ENCODE data around the gene MOV10L1. TPM values are rescaled to one million over a fixed set of nuclear protein-coding genes. Genes with fewer than 3 reads are reported as not detected.

Gene MOV10L1
- total RNA-seq, 2 experiments from 2014 or later: not detected

GRCh38 chr22:50118557-50119168, 28.9 kb downstream of the MOV10L1 start:
- CTCF ChIA-PET: no interaction called here

GRCh38 chr22:50119169-50119767, 29.5 kb downstream of the MOV10L1 start:
- no peaks in the 10 kb centered on the region for H3K4me1 ChIP-seq (ENCODE audit: insufficient read depth, low read length)
- POLR2A ChIA-PET: no interaction called here
- peaks cover 6 to 20% of the 10 kb centered on the region in 2 experiments for H3K9me3 ChIP-seq (ENCODE audit: control insufficient read depth in 1 of 2, insufficient read depth in 1 of 2, low read length in 2 of 2)
- peaks cover 27% of the 10 kb centered on the region for H3K27me3 Mint-ChIP-seq
- H3K4me3 Mint-ChIP-seq: no peak overlapping the region
- H3K27ac Mint-ChIP-seq: no peak overlapping the region
- CTCF ChIA-PET: no interaction called here
- no peak for ATAC-seq (ENCODE audit: poor library complexity)
- DNase-seq: no peak
- no peak overlapping the region for H3K27ac ChIP-seq (ENCODE audit: low read depth in 1 of 2, low read length in 2 of 2)
- H3K36me3 ChIP-seq (ENCODE audit: insufficient read depth, low read length): no peaks in the 10 kb centered on the region
- intact Hi-C loops (cut with DNase I, micrococcal nuclease): no loop called here
- no peaks in the 10 kb centered on the region for H3K4me1 Mint-ChIP-seq (ENCODE audit: low read depth)
- H3K27me3 ChIP-seq (ENCODE audit: control insufficient read depth in 1 of 2, insufficient read depth in 2 of 2, low read length in 2 of 2): peaks cover 3 to 7% of the 10 kb centered on the region in 2 experiments
- no peak overlapping the region for H3K4me3 ChIP-seq (ENCODE audit: low read length)
- TF ChIP-seq CTCF (IDR thresholded peaks at IDR 0.05): no peak
- peaks cover 6% of the 10 kb centered on the region for H3K9me3 Mint-ChIP-seq
- no peaks in the 10 kb centered on the region for H3K36me3 Mint-ChIP-seq (ENCODE audit: low read depth)

More at GRCh38 chr22:50118557-50119168, 28.9 kb downstream of the MOV10L1 start:
- intact Hi-C loops (cut with DNase I, micrococcal nuclease): no loop called here
- ATAC-seq (ENCODE audit: poor library complexity): no peak
- no peak overlapping the region for H3K4me3 Mint-ChIP-seq
- POLR2A ChIA-PET: no interaction called here
- H3K4me1 Mint-ChIP-seq (ENCODE audit: low read depth): no peaks in the 10 kb centered on the region
- no peak for TF ChIP-seq CTCF (IDR thresholded peaks at IDR 0.05)
- H3K4me3 ChIP-seq (ENCODE audit: low read length): no peak overlapping the region
- H3K9me3 Mint-ChIP-seq: peaks cover 2% of the 10 kb centered on the region
- no peak overlapping the region for H3K27ac Mint-ChIP-seq
- H3K4me1 ChIP-seq (ENCODE audit: insufficient read depth, low read length): no peaks in the 10 kb centered on the region
- no peak for DNase-seq
- peaks cover 3 to 7% of the 10 kb centered on the region in 2 experiments for H3K27me3 ChIP-seq (ENCODE audit: control insufficient read depth in 1 of 2, insufficient read depth in 2 of 2, low read length in 2 of 2)
- no peaks in the 10 kb centered on the region for H3K36me3 Mint-ChIP-seq (ENCODE audit: low read depth)
- peaks cover 25% of the 10 kb centered on the region for H3K27me3 Mint-ChIP-seq
- no peak overlapping the region for H3K27ac ChIP-seq (ENCODE audit: low read depth in 1 of 2, low read length in 2 of 2)
- H3K36me3 ChIP-seq (ENCODE audit: insufficient read depth, low read length): no peaks in the 10 kb centered on the region
- peaks cover 6 to 20% of the 10 kb centered on the region in 2 experiments for H3K9me3 ChIP-seq (ENCODE audit: control insufficient read depth in 1 of 2, insufficient read depth in 1 of 2, low read length in 2 of 2)

GRCh38 chr22:50119768-50120251, 30.0 kb downstream of the MOV10L1 start:
- Histone ChIP-seq H3K4me3 (ENCODE audit: low read length) (no peak overlapping the region), H3K4me1 (ENCODE audit: insufficient read depth, low read length) (no peaks in the 10 kb centered on the region), H3K27me3 (ENCODE audit: control insufficient read depth in 1 of 2, insufficient read depth in 2 of 2, low read length in 2 of 2) (peaks cover 1 to 5% of the 10 kb centered on the region in 2 experiments), H3K36me3 (ENCODE audit: insufficient read depth, low read length) (no peaks in the 10 kb centered on the region), H3K9me3 (ENCODE audit: control insufficient read depth in 1 of 2, insufficient read depth in 1 of 2, low read length in 2 of 2) (peaks cover 10 to 25% of the 10 kb centered on the region in 2 experiments), H3K27ac (ENCODE audit: low read depth in 1 of 2, low read length in 2 of 2) (no peak overlapping the region)
- Mint-ChIP-seq H3K36me3 (ENCODE audit: low read depth) (no peaks in the 10 kb centered on the region), H3K4me1 (ENCODE audit: low read depth) (no peaks in the 10 kb centered on the region), H3K27ac (no peak overlapping the region), H3K4me3 (no peak overlapping the region), H3K27me3 (peaks cover 24% of the 10 kb centered on the region), H3K9me3 (peaks cover 7% of the 10 kb centered on the region)
- DNase-seq (no peak), ATAC-seq (ENCODE audit: poor library complexity) (no peak)
- intact Hi-C loops (cut with DNase I, micrococcal nuclease): no loop called here
- no peak for TF ChIP-seq CTCF (IDR thresholded peaks at IDR 0.05)
- POLR2A ChIA-PET: no interaction called here
- CTCF ChIA-PET: no interaction called here
